ENCODE results near the gene ITPKB. TPM values are rescaled to one million over a fixed set of nuclear protein-coding genes. Genes with fewer than 3 reads are reported as not detected.

Gene ITPKB
- total and polyA plus RNA-seq, 2 of the 13 experiments (the other 11 are each of a cell fraction or from before 2014, with no cell fraction given) = not detected

DNA sequence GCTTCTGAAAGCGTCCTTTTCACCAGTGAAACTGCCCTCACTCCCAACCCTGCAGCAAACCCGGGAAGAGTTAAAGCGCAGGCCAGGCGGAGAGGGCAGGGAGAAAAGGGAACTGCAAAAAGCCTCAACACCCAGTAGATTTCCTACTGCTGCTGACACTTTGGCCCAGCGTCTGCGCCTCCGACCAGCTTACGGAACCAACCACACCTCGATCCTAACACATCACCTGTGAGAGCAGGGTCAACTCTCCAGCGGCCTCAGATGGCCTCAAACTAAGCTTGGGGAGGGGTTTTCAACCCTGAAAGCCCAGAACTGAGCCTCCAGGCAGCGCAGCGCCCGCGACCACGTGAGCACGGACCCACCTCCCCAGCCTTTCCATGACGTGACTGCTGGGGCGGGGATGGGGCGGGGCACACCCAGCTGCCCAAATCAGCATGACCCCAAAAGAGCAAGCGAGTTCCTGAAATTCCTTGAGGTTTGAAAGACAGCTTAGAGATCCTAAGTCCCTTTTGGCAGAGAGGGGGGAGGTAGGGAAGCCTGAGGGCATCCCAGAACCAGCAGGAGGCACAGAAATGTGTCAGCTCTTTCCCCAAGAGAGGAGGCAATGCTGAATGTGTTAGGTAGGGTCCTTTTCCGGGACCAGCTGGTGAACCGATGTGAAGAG is 59.1 kb downstream of the ITPKB start:
- peak overlapping the region in 1 of 3 experiments; percentile 27; a peak in 1 of 6 replicates for H3K4me3 ChIP-seq (replicated peaks in 1 of 3; ENCODE audit: insufficient read depth in 1 of 3, low read depth in 2 of 3, low read length in 3 of 3)
- H3K36me3 ChIP-seq (replicated peaks in 1 of 2; ENCODE audit: control insufficient read depth in 1 of 2, insufficient read depth in 2 of 2, low read length in 2 of 2) = no peaks in the 10 kb centered on the region
- CTCF ChIA-PET (ENCODE audit: low intra/inter-chr PET ratio, low total read pairs) = no interaction called here
- 13% methylated on average over 18 of the region's 22 CpGs for WGBS (ENCODE audit: low lambda C conversion rate)
- TF ChIP-seq, protein P1, sequence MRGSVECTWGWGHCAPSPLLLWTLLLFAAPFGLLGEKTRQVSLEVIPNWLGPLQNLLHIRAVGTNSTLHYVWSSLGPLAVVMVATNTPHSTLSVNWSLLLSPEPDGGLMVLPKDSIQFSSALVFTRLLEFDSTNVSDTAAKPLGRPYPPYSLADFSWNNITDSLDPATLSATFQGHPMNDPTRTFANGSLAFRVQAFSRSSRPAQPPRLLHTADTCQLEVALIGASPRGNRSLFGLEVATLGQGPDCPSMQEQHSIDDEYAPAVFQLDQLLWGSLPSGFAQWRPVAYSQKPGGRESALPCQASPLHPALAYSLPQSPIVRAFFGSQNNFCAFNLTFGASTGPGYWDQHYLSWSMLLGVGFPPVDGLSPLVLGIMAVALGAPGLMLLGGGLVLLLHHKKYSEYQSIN (CRISPR knock-in tag; IDR thresholded peaks at IDR 0.05; ENCODE audit: borderline replicate concordance) = no peak
- TF ChIP-seq, protein P2, sequence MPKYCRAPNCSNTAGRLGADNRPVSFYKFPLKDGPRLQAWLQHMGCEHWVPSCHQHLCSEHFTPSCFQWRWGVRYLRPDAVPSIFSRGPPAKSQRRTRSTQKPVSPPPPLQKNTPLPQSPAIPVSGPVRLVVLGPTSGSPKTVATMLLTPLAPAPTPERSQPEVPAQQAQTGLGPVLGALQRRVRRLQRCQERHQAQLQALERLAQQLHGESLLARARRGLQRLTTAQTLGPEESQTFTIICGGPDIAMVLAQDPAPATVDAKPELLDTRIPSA (CRISPR knock-in tag; IDR thresholded peaks at IDR 0.05; ENCODE audit: borderline replicate concordance) = no peak
- 0 out of 2 replicates have a peak, but pooled peaks have one; percentile 45 for TF ChIP-seq ZNF121 (CRISPR knock-in tag; IDR thresholded peaks at IDR 0.05)
- TF ChIP-seq, protein P3, sequence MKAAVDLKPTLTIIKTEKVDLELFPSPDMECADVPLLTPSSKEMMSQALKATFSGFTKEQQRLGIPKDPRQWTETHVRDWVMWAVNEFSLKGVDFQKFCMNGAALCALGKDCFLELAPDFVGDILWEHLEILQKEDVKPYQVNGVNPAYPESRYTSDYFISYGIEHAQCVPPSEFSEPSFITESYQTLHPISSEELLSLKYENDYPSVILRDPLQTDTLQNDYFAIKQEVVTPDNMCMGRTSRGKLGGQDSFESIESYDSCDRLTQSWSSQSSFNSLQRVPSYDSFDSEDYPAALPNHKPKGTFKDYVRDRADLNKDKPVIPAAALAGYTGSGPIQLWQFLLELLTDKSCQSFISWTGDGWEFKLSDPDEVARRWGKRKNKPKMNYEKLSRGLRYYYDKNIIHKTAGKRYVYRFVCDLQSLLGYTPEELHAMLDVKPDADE (CRISPR knock-in tag; IDR thresholded peaks at IDR 0.05) = no peak
- FAIRE-seq (no peak), ATAC-seq (no peak), DNase-seq (ENCODE audit: low spot score) (no peak)
- H3K4me1 ChIP-seq (ENCODE audit: insufficient read depth, low read length) = peaks cover 5% of the 10 kb centered on the region; the same call in 1 of the 2 replicates
- H3K79me2 ChIP-seq (ENCODE audit: insufficient read depth, low read length) = no peaks in the 10 kb centered on the region
- no peak overlapping the region for H3K9ac ChIP-seq (ENCODE audit: insufficient read depth, low read depth, low read length)
- H2AFZ ChIP-seq (ENCODE audit: low read length) = no peak overlapping the region
- intact Hi-C loops (cut with micrococcal nuclease; ENCODE audit: unreplicated experiment) (no loop called here), in situ Hi-C loops (cut with HindIII; ENCODE audit: extremely low pct_ligation_motif_present, low pct_unique_long_range_greater_than_20kb) (no loop called here)
- H3K27me3 ChIP-seq (ENCODE audit: control insufficient read depth in 1 of 2, insufficient read depth in 2 of 2, low read length in 2 of 2) = peaks cover 6 to 70% of the 10 kb centered on the region in 2 experiments
- H3K27ac ChIP-seq (ENCODE audit: extremely low read length, insufficient read depth, low read length) = no peak overlapping the region
- POLR2A ChIA-PET = no interaction called here
- no peaks in the 10 kb centered on the region for H3K9me3 ChIP-seq (ENCODE audit: low read length)
- H4K20me1 ChIP-seq (ENCODE audit: insufficient read depth, low read length) = no peaks in the 10 kb centered on the region
- BruUV-seq (replicated peaks) = no TSS peak
- H3K4me2 ChIP-seq (ENCODE audit: low read depth, low read length) = peak overlapping the region; percentile 40
